Stimulated activated CD4-positive, alpha-beta T cell treated with anti-CD3 and anti-CD28 coated beads, Interleukin-2, amount 100 ng/mL, for 24 hours (primary cell): Measurements from ENCODE around the gene KNCN.
A peak's percentile ranks its signal among the peaks of the same experiment; 100 is the strongest.

Experiments
- DNase-seq, 2 donors: peaks; one replicate each; pipeline ENCODE4 v3.0.0-alpha.2; 2020

The KNCN gene

GRCh38 chr1:46551597-46552095, at the start of gene KNCN:
TSS of gene KNCN (minus strand) at chr1:46551647. CDS start at chr1:46551215, 432 bp downstream.
- no peak for DNase-seq

- DNase-seq, result no peak
Observed at GRCh38 chr1:46599059-46599970, 47.9 kb upstream of the KNCN start.

GRCh38 chr1:46596846-46597245, 45.4 kb upstream of the KNCN start:
- no peak for DNase-seq

- no peak for DNase-seq
Observed at GRCh38 chr1:46596036-46596435, 44.6 kb upstream of the KNCN start.

GRCh38 chr1:46595127-46595526, 43.7 kb upstream of the KNCN start:
- peak in 1 of 2 donors; percentile 16 for DNase-seq

- no peak for DNase-seq
Observed at GRCh38 chr1:46594063-46594462, 42.6 kb upstream of the KNCN start.

GRCh38 chr1:46592823-46593222, 41.4 kb upstream of the KNCN start:
- no peak for DNase-seq

- DNase-seq, result no peak
Observed at GRCh38 chr1:46589529-46589928, 38.1 kb upstream of the KNCN start.

GRCh38 chr1:46587069-46587468, 35.6 kb upstream of the KNCN start:
- no peak for DNase-seq

GRCh38 chr1:46585312-46585938, 34.0 kb upstream of the KNCN start:
- no peak for DNase-seq

- DNase-seq, result no peak
Observed at GRCh38 chr1:46583494-46583893, 32.0 kb upstream of the KNCN start.

- DNase-seq, result no peak
Observed at GRCh38 chr1:46582972-46583371, 31.5 kb upstream of the KNCN start.

GRCh38 chr1:46581681-46582455, 30.4 kb upstream of the KNCN start:
- DNase-seq, result no peak

GRCh38 chr1:46580140-46580903, 28.9 kb upstream of the KNCN start:
- DNase-seq, result no peak

GRCh38 chr1:46577671-46578070, 26.2 kb upstream of the KNCN start:
- no peak for DNase-seq

- no peak for DNase-seq
Observed at GRCh38 chr1:46576596-46576995, 25.1 kb upstream of the KNCN start.

- DNase-seq, result no peak
Observed at GRCh38 chr1:46575778-46576177, 24.3 kb upstream of the KNCN start.

GRCh38 chr1:46575300-46575699, 23.9 kb upstream of the KNCN start:
- DNase-seq, result no peak

GRCh38 chr1:46571691-46572225, 20.3 kb upstream of the KNCN start:
- DNase-seq, result no peak

- no peak for DNase-seq
Observed at GRCh38 chr1:46569884-46570725, 18.7 kb upstream of the KNCN start.

GRCh38 chr1:46569116-46569515, 17.7 kb upstream of the KNCN start:
- DNase-seq, result no peak
